Subcutaneous adipose tissue (tissue), 4 donors: Measurements from ENCODE around the gene ZNF431. TPM values are rescaled to one million over a fixed set of nuclear protein-coding genes. Genes with fewer than 3 reads are reported as not detected.

Source experiments
- CTCF ChIP-seq: fragments of 450-650 bp; IDR thresholded peaks from one replicate; pipeline ENCODE4 v1.5.1; 2016; ENCODE audit warnings: low read depth, mild to moderate bottlenecking, control low read depth, antibody characterized with exemption, moderate library complexity
- total RNA-seq, 4 donors: library from RNA; depleted of rRNA; stranded (reverse); fragments of >200 nt; gene quantifications; one replicate each; pipeline ENCODE4 v1.1.0, GENCODE V29; 2016

The ZNF431 gene
- total RNA-seq, 4 donors from 2014 or later, result 9.4 to 20.0 (median 15.1) TPM

GRCh38 chr19:21148681-21149080 lies 6.8 kb downstream of the ZNF431 start:
- TF ChIP-seq CTCF, result no peak

- TF ChIP-seq CTCF, result no peak
Measured at GRCh38 chr19:21149877-21150276, 8.0 kb downstream of the ZNF431 start.

GRCh38 chr19:21151460-21151859 lies 9.6 kb downstream of the ZNF431 start:
- no peak for TF ChIP-seq CTCF

- TF ChIP-seq CTCF, result no peak
Measured at GRCh38 chr19:21158523-21159135, 16.8 kb downstream of the ZNF431 start.

- TF ChIP-seq CTCF, result no peak
Measured at GRCh38 chr19:21164541-21164940, 22.7 kb downstream of the ZNF431 start.

GRCh38 chr19:21166436-21166835 lies 24.6 kb downstream of the ZNF431 start:
- no peak for TF ChIP-seq CTCF

- no peak for TF ChIP-seq CTCF
Measured at GRCh38 chr19:21197590-21198295, 55.9 kb downstream of the ZNF431 start.
